ENCODE data around the gene EPB41L4B.
"Not testable (repeated sequence)": the region's sequence is repeated elsewhere in the genome, so short reads cannot be mapped to it uniquely, and the experiment has no call there.

The EPB41L4B gene

GRCh38 chr9:109126671-109127070, 194.2 kb downstream of the EPB41L4B start:
- not testable (repeated sequence) for DNase-seq (ENCODE audit: low read depth in 2 of 3, low spot score in 2 of 3)

DNA sequence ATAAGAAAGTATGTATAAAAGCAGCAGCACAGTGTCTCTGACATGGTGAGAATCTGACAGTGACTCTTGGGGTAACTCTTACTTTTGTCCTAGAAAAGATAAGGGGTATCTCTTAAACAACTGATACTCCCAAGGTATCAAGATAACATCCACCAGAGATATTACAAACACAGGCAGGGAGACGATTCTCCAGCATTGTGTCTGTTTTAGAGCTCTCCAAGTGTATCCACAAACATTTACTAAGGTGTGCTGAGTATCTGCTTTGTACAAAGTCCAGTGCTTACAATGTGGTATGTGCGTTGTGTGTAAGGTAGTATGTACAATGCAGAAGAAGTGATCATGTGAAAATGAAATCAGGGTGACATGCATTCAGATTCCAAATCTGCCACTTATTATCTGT, 196.7 kb downstream of the EPB41L4B start:
- DNase-seq (ENCODE audit: low read depth in 2 of 3, low spot score in 2 of 3), result no peak

- no peak for DNase-seq (ENCODE audit: low read depth in 2 of 3, low spot score in 2 of 3)
These were observed 197.9 kb downstream of the EPB41L4B start for GRCh38 chr9:109122726-109123621.
